ENCODE results near the gene TBL1XR1.
"Not testable (repeated sequence)": the region's sequence is repeated elsewhere in the genome, so short reads cannot be mapped to it uniquely, and the experiment has no call there.

TBL1XR1 gene

DNA sequence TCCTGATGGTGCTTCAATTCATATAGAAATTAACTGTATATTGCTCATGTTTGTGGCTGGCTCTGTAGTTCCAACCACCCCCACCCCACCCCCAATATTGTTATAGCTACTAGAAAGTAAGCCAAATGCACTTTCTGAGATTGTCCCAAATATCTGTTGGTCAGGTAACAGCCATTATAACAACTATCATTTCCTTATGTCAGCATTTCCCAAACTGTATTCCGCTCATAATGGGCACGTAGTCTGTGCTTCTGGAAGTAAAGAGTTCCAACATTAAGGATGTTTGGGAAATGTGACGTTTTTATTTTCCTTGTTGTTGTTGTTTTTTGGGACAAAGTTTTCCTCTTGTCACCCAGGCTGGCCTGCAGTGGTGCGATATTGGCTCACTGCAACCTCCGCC, 12.2 kb upstream of the TBL1XR1 start:
- no peaks in the 10 kb centered on the region for H3K27me3 ChIP-seq (ENCODE audit: control insufficient read depth in 5 of 5, insufficient read depth in 4 of 5, low read length in 5 of 5)

GRCh38 chr3:177208781-177209180, 11.5 kb upstream of the TBL1XR1 start:
- H3K27ac ChIP-seq (ENCODE audit: low read depth, low read length) = no peak overlapping the region
- H3K9ac ChIP-seq (ENCODE audit: low read length in 5 of 5) = no peak overlapping the region
- H3K27me3 ChIP-seq (ENCODE audit: control insufficient read depth in 5 of 5, insufficient read depth in 4 of 5, low read length in 5 of 5) = no peaks in the 10 kb centered on the region
- H3K4me3 ChIP-seq (ENCODE audit: low read depth in 1 of 5, low read length in 5 of 5) = no peak overlapping the region
- H3K9me3 ChIP-seq (ENCODE audit: control insufficient read depth in 5 of 5, low read length in 5 of 5) = no peaks in the 10 kb centered on the region
- H3K4me1 ChIP-seq (ENCODE audit: control insufficient read depth in 5 of 5, insufficient read depth in 5 of 5, low read length in 5 of 5) = peaks cover 0 to 2% (median 0%) of the 10 kb centered on the region in 5 donors
- H3K36me3 ChIP-seq (ENCODE audit: control insufficient read depth in 5 of 5, insufficient read depth in 5 of 5, low read length in 5 of 5) = no peaks in the 10 kb centered on the region

More for the DNA sequence above, 12.2 kb upstream of the TBL1XR1 start:
- peaks cover 0 to 2% (median 0%) of the 10 kb centered on the region in 5 donors for H3K4me1 ChIP-seq (ENCODE audit: control insufficient read depth in 5 of 5, insufficient read depth in 5 of 5, low read length in 5 of 5)
- H3K9ac ChIP-seq (ENCODE audit: low read length in 5 of 5) = no peak overlapping the region
- H3K36me3 ChIP-seq (ENCODE audit: control insufficient read depth in 5 of 5, insufficient read depth in 5 of 5, low read length in 5 of 5) = no peaks in the 10 kb centered on the region
- H3K27ac ChIP-seq (ENCODE audit: low read depth, low read length) = no peak overlapping the region
- H3K4me3 ChIP-seq (ENCODE audit: low read depth in 1 of 5, low read length in 5 of 5) = no peak overlapping the region
- H3K9me3 ChIP-seq (ENCODE audit: control insufficient read depth in 5 of 5, low read length in 5 of 5) = no peaks in the 10 kb centered on the region

GRCh38 chr3:177208223-177208622, 10.9 kb upstream of the TBL1XR1 start:
- Histone ChIP-seq H3K4me3 (ENCODE audit: low read depth in 1 of 5, low read length in 5 of 5) (no peak overlapping the region), H3K27me3 (ENCODE audit: control insufficient read depth in 5 of 5, insufficient read depth in 4 of 5, low read length in 5 of 5) (no peaks in the 10 kb centered on the region), H3K27ac (ENCODE audit: low read depth, low read length) (no peak overlapping the region), H3K9ac (ENCODE audit: low read length in 5 of 5) (no peak overlapping the region), H3K9me3 (ENCODE audit: control insufficient read depth in 5 of 5, low read length in 5 of 5) (no peaks in the 10 kb centered on the region), H3K36me3 (ENCODE audit: control insufficient read depth in 5 of 5, insufficient read depth in 5 of 5, low read length in 5 of 5) (no peaks in the 10 kb centered on the region), H3K4me1 (ENCODE audit: control insufficient read depth in 5 of 5, insufficient read depth in 5 of 5, low read length in 5 of 5) (peaks cover 0 to 2% (median 0%) of the 10 kb centered on the region in 5 donors)

DNA sequence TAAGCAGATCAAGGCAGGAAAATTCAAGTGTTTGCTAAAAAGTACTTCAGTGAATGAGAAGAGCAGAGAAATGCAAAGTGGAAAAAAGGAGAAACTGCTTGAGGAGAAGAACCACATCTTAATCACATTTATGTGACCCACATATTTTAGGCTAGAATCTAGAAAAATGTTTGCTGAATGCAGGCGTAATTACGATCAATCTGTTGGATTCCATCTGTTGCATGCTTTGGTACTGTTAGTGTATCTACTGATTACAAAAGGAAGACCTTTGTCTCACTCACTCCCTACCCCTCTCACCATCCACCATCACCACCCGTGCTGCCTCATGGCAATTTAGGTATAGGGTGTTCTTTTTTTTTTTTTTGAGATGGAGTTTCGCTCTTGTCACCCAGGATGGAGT, 9.7 kb upstream of the TBL1XR1 start:
- Histone ChIP-seq H3K4me1 (ENCODE audit: control insufficient read depth in 5 of 5, insufficient read depth in 5 of 5, low read length in 5 of 5) (peaks cover 0 to 4% (median 2%) of the 10 kb centered on the region in 5 donors), H3K9me3 (ENCODE audit: control insufficient read depth in 5 of 5, low read length in 5 of 5) (no peaks in the 10 kb centered on the region), H3K36me3 (ENCODE audit: control insufficient read depth in 5 of 5, insufficient read depth in 5 of 5, low read length in 5 of 5) (no peaks in the 10 kb centered on the region), H3K27ac (ENCODE audit: low read depth, low read length) (no peak overlapping the region), H3K27me3 (ENCODE audit: control insufficient read depth in 5 of 5, insufficient read depth in 4 of 5, low read length in 5 of 5) (no peaks in the 10 kb centered on the region), H3K9ac (ENCODE audit: low read length in 5 of 5) (no peak overlapping the region), H3K4me3 (ENCODE audit: low read depth in 1 of 5, low read length in 5 of 5) (no peak overlapping the region)

DNA sequence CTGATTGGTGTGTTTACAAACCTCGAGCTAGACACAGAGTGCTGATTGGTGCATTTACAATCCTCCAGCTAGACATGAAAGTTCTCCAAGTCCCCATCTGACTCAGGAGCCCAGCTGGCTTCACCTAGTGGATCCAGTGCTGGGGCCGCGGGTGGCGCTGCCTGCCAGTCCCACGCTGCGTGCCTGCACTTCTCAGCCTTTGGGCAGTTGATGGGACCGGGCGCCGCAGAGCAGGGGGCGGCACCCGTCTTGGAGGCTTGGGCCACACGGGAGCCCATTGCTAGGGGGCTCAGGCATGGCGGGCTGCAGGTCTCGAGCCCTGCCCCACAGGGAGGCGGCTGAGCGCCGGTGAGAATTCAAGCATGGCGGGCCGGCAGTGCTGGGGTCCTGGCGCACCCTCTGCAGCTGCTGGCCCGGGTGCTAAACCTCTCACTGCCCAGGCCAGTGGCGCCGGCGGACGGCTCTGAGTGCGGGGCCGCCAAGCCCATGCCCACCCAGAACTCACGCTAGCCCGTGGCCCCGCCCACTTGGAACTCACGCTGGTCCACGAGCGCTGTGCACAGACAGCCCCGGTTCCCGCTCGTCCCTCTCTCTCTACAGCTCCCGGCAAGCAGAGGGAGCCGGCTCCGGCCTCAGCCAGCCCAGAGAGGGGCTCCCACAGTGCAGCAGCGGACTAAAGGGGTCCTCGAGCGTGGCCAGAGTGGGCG, 6.6 kb upstream of the TBL1XR1 start:
- no peaks in the 10 kb centered on the region for H3K36me3 ChIP-seq (ENCODE audit: control insufficient read depth in 5 of 5, insufficient read depth in 5 of 5, low read length in 5 of 5)
- no peaks in the 10 kb centered on the region for H3K27me3 ChIP-seq (ENCODE audit: control insufficient read depth in 5 of 5, insufficient read depth in 4 of 5, low read length in 5 of 5)
- H3K9me3 ChIP-seq (ENCODE audit: control insufficient read depth in 5 of 5, low read length in 5 of 5) = no peaks in the 10 kb centered on the region
- H3K4me3 ChIP-seq (ENCODE audit: low read depth in 1 of 5, low read length in 5 of 5) = no peak overlapping the region
- peaks cover 0 to 15% (median 9%) of the 10 kb centered on the region in 5 donors for H3K4me1 ChIP-seq (ENCODE audit: control insufficient read depth in 5 of 5, insufficient read depth in 5 of 5, low read length in 5 of 5)
- no peak overlapping the region for H3K9ac ChIP-seq (ENCODE audit: low read length in 5 of 5)
- H3K27ac ChIP-seq (ENCODE audit: low read depth, low read length) = no peak overlapping the region

- not testable (repeated sequence) for H3K9me3 ChIP-seq (ENCODE audit: control insufficient read depth in 5 of 5, low read length in 5 of 5); H3K36me3 ChIP-seq (ENCODE audit: control insufficient read depth in 5 of 5, insufficient read depth in 5 of 5, low read length in 5 of 5); H3K9ac ChIP-seq (ENCODE audit: low read length in 5 of 5); H3K27me3 ChIP-seq (ENCODE audit: control insufficient read depth in 5 of 5, insufficient read depth in 4 of 5, low read length in 5 of 5); H3K4me3 ChIP-seq (ENCODE audit: low read depth in 1 of 5, low read length in 5 of 5)
- Histone ChIP-seq H3K4me1 (ENCODE audit: control insufficient read depth in 5 of 5, insufficient read depth in 5 of 5, low read length in 5 of 5) (peaks cover 0 to 24% (median 16%) of the 10 kb centered on the region in 5 donors), H3K27ac (ENCODE audit: low read depth, low read length) (peak overlapping the region; percentile 35)
Observed at GRCh38 chr3:177203016-177203415, 5.7 kb upstream of the TBL1XR1 start.

GRCh38 chr3:177201700-177202397, 4.6 kb upstream of the TBL1XR1 start:
- no peaks in the 10 kb centered on the region for H3K9me3 ChIP-seq (ENCODE audit: control insufficient read depth in 5 of 5, low read length in 5 of 5)
- H3K4me1 ChIP-seq (ENCODE audit: control insufficient read depth in 5 of 5, insufficient read depth in 5 of 5, low read length in 5 of 5) = peaks cover 0 to 25% (median 17%) of the 10 kb centered on the region in 5 donors
- no peaks in the 10 kb centered on the region for H3K36me3 ChIP-seq (ENCODE audit: control insufficient read depth in 5 of 5, insufficient read depth in 5 of 5, low read length in 5 of 5)
- no peak overlapping the region for H3K4me3 ChIP-seq (ENCODE audit: low read depth in 1 of 5, low read length in 5 of 5)
- no peaks in the 10 kb centered on the region for H3K27me3 ChIP-seq (ENCODE audit: control insufficient read depth in 5 of 5, insufficient read depth in 4 of 5, low read length in 5 of 5)
- peak overlapping the region; percentile 35 for H3K27ac ChIP-seq (ENCODE audit: low read depth, low read length)
- H3K9ac ChIP-seq (ENCODE audit: low read length in 5 of 5) = no peak overlapping the region

DNA sequence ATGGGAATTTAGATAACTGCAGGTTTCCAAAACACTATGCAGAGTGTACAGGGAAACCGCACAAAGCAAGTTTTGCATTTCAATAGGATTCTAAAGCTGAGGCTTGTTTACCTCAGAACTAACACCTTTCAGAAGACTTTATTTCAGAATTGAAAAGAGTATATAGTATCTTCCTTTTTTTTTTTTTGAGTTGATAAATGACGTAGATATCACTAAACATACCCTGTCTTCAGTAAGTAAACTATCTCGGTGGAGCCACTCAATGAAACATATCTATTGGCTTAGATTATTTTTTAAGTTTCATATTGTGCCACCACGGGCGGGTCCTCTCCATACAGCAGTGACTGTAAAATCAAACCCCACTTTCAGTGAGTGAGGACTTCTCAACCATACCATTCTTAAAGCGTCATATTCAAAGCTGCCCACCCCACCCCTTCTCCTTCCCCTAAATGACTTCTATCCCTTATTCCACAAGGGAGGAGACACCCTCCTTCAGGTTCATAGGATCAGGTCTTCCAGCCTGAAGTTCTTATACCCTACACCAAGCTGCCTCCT, 2.0 kb upstream of the TBL1XR1 start:
- Histone ChIP-seq H3K27me3 (ENCODE audit: control insufficient read depth in 5 of 5, insufficient read depth in 4 of 5, low read length in 5 of 5) (no peaks in the 10 kb centered on the region), H3K36me3 (ENCODE audit: control insufficient read depth in 5 of 5, insufficient read depth in 5 of 5, low read length in 5 of 5) (no peaks in the 10 kb centered on the region), H3K4me1 (ENCODE audit: control insufficient read depth in 5 of 5, insufficient read depth in 5 of 5, low read length in 5 of 5) (peaks cover 0 to 35% (median 31%) of the 10 kb centered on the region in 5 donors), H3K9me3 (ENCODE audit: control insufficient read depth in 5 of 5, low read length in 5 of 5) (no peaks in the 10 kb centered on the region), H3K4me3 (ENCODE audit: low read depth in 1 of 5, low read length in 5 of 5) (no peak overlapping the region), H3K9ac (ENCODE audit: low read length in 5 of 5) (peak overlapping the region in 1 of 5 donors; percentile 13), H3K27ac (ENCODE audit: low read depth, low read length) (peak overlapping the region; percentile 85)

GRCh38 chr3:177197727-177198460, 612 bp upstream of the TBL1XR1 start:
- Histone ChIP-seq H3K27ac (ENCODE audit: low read depth, low read length) (peak overlapping the region; percentile 85), H3K9me3 (ENCODE audit: control insufficient read depth in 5 of 5, low read length in 5 of 5) (no peaks in the 10 kb centered on the region), H3K4me3 (ENCODE audit: low read depth in 1 of 5, low read length in 5 of 5) (peak overlapping the region; percentile 60 to 89 (median 71)), H3K27me3 (ENCODE audit: control insufficient read depth in 5 of 5, insufficient read depth in 4 of 5, low read length in 5 of 5) (no peaks in the 10 kb centered on the region), H3K4me1 (ENCODE audit: control insufficient read depth in 5 of 5, insufficient read depth in 5 of 5, low read length in 5 of 5) (peaks cover 0 to 42% (median 37%) of the 10 kb centered on the region in 5 donors), H3K9ac (ENCODE audit: low read length in 5 of 5) (peak overlapping the region; percentile 45 to 76 (median 65)), H3K36me3 (ENCODE audit: control insufficient read depth in 5 of 5, insufficient read depth in 5 of 5, low read length in 5 of 5) (no peaks in the 10 kb centered on the region)
